ENCODE measurements around the gene MOBP.

GRCh38 chr3:39478226-39478625, 10.7 kb downstream of the MOBP start:
- TF ChIP-seq POLR2AphosphoS5 (IDR thresholded peaks at IDR 0.05; ENCODE audit: borderline replicate concordance, low read depth, low read length), result no peak
- TF ChIP-seq FOXP2 (optimal IDR thresholded peaks at IDR 0.05; ENCODE audit: control extremely low read depth, extremely low read length, insufficient read depth), result no peak
- TF ChIP-seq EZH2 (IDR thresholded peaks at IDR 0.05), result no peak

Measured in SK-N-MC (cell line).